Esophagus muscularis mucosa (tissue), 3 donors: ENCODE results near the gene FTCD.

Experiments used
- EP300 ChIP-seq: sonication (generic); formaldehyde crosslinking; IDR thresholded peaks from one replicate; pipeline ENCODE4 v1.6.1; 2017; ENCODE audit warnings: antibody characterized with exemption
- TF ChIP-seq, protein P1 (sequence below), 3 experiments: fragments of 200-600 bp in 2 of 3; fragments of 450-650 bp in 1 of 3; sonication (generic) in 2 of 3; IDR thresholded peaks; one replicate each; pipeline ENCODE4 v1.5.1; 2017 to 2019; ENCODE audit warnings: antibody characterized with exemption in 3 of 3, mild to moderate bottlenecking in 2 of 3, moderate library complexity in 1 of 3

- TF ChIP-seq EP300 = no peak
- TF ChIP-seq, protein P1, sequence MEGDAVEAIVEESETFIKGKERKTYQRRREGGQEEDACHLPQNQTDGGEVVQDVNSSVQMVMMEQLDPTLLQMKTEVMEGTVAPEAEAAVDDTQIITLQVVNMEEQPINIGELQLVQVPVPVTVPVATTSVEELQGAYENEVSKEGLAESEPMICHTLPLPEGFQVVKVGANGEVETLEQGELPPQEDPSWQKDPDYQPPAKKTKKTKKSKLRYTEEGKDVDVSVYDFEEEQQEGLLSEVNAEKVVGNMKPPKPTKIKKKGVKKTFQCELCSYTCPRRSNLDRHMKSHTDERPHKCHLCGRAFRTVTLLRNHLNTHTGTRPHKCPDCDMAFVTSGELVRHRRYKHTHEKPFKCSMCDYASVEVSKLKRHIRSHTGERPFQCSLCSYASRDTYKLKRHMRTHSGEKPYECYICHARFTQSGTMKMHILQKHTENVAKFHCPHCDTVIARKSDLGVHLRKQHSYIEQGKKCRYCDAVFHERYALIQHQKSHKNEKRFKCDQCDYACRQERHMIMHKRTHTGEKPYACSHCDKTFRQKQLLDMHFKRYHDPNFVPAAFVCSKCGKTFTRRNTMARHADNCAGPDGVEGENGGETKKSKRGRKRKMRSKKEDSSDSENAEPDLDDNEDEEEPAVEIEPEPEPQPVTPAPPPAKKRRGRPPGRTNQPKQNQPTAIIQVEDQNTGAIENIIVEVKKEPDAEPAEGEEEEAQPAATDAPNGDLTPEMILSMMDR (IDR thresholded peaks at IDR 0.05) = no peak
These were observed 60.2 kb downstream of the FTCD start for GRCh38 chr21:46095083-46095719.
